ENCODE data around the gene BCAS1.

DNA sequence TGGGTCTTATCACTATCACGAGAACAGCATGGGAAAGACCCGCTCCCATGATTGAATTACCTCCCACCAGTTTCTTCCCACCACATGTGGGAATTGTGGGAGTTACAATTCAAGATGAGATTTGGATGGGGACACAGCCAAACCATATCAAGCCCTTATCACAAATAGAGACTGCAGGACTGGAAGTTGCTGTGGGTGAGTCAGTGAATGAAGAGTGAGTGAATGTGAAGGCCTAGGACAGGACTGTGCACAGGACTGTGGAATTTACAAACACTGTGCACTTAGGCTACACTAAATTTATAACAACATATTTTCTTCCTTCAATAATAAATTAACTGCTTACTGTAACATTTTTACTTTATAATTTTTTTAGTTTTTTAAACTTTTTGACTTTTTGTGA lies 30.2 kb upstream of the BCAS1 start:
- no peak for TF ChIP-seq CTCF (IDR thresholded peaks at IDR 0.05 in 4 of 5, conservative IDR thresholded peaks at IDR 0.05 in 1 of 5)
- no peak for TF ChIP-seq POLR2A (IDR thresholded peaks at IDR 0.05)
